ENCODE results near the gene SPATA6L.
A peak's percentile ranks its signal among the peaks of the same experiment; 100 is the strongest.

The SPATA6L gene

DNA sequence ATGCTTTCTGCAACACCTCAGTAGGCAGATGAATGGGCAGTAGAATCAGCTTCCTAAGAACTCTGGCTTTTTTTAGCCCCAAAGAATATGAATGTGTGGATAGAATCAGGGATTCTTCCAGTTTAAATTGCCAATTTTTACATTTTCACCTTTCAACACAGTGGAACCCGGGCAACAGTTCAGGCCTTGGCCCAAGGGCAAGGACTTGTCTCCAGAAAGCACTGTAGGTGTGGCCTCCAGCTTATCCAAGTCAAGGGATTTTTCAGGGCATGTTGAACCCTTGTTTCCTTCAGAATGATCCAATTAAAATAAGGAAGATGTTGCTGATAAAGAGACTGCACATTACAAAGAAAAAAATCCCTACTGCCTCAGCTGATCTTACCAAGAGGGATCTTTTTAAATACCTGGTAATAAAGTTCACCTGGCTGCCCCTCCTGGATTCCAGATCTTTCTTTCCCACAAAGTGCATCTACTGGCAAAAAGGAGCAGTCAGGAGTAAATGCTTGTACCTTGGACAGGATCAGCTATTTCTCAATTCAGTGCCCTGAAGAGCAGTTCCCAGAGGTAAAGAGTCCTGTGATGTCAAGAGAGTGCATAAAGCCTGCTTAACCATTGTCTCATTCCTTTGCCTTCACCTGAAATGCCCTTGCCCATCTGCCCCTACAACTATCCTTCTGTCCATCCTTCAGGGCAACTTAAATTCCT lies 84.3 kb downstream of the SPATA6L start:
- DNase-seq: no peak

DNA sequence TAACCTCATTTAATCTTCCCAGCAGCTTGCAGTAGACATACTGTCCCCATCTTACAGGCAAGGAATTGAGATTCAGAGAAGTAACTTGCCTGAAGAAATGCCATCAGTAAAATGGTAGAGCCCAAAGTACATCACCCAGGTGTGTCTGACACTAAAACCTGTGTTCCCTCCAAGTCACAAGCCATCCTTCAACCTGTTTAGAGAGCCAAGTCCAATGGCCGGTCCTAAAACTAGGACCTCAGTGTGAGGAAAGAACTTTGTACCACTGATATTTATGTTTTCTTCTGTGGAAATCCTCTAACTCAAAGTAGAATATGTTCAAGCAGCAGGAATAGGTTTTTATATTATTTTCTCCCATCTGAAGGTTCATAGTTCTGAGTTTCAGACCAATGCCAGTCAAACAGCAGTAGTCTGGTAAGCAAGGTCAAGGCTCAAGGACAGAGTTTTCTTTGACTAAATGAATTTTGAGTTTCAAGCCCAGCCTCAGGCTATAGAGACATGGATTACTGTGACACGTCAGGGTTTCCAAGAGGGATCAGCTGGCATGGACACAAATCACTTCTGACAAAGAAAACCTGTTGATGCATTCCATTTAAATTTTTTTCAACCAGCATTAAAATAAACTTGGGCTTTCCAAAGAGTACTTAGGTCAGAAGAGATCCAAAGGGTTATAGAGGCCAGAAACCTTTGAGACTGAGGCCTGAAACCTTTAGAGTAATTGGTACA lies 85.1 kb downstream of the SPATA6L start:
- DNase-seq: no peak

DNA sequence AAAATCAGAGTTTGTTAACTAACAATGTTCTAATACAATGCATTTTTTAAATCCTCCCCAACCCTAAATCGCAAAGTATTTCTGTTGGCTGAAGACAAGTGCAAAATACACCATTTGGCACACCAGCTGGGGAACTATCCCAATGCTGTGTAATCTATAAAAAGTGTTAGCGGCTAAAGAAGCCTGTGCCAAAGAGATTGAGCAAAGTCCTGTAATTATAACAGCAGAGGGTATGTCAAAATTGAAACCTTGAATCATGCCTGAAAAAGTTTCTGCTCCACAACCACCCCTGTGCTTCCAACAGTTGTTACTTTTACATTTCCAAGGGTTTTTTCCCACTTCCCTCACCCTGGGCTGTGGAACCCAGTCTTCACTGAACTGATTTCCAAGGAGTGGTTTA lies 87.3 kb downstream of the SPATA6L start:
- DNase-seq: no peak

GRCh38 chr9:4576448-4576847 lies 89.8 kb downstream of the SPATA6L start:
- no peak for DNase-seq

- DNase-seq: no peak
Observed at GRCh38 chr9:4575997-4576396, 90.3 kb downstream of the SPATA6L start.

DNA sequence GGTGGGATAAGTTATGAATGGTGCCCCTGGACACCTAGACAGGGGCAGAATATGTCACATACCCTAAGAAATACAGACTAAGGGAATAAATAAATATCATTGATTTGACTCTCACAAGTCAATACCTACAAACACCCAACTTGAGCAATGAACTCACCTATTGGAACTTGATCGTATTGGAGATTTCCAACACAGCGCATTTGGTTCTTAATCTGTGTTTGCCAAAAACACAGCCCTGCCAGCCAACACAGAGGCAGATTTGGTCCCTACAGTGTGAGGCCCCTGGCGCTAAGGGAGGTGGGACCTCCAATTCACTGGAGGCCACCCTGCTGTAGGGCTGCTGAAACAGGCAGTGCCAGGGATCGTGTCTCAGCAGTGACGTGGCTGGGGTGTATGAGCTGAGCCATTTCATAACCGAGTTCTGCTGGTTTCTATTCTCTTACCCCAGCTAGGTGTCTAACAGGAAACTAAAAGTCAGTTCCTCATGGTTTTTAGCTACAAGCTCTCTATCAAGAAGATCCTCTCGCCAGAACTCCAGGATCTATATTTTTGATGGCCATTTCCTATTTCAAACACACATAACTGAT lies 91.5 kb downstream of the SPATA6L start:
- DNase-seq: no peak

GRCh38 chr9:4573634-4574389 lies 92.5 kb downstream of the SPATA6L start:
- no peak for DNase-seq

- no peak for DNase-seq
Observed at GRCh38 chr9:4573176-4573575, 93.1 kb downstream of the SPATA6L start.

DNA sequence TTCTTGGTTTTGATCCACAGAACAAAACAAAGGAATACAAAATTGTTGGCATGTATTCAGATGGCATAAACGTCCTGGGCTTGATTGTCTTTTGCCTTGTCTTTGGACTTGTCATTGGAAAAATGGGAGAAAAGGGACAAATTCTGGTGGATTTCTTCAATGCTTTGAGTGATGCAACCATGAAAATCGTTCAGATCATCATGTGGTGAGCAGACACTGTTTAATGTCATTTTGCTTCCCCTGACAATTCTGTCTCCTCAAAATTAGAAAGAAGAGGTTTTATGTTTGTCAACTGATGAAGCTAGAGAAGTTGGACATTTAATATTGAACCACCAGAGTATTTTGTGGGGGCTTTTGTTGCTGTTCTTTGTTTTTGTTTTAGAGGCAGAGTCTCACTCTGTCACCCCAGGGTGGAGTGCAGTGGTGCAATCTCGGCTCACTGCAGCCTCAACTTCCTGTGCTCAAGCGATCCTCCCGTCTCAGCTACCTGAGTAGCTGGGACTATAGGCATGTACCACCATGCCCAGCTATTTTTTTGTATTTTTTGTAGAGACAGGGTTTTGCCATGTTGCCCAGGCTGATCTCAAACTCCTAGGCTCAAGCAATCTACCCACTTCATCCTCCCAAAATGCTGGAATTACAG lies 94.0 kb downstream of the SPATA6L start:
- DNase-seq: peak; percentile 44

DNA sequence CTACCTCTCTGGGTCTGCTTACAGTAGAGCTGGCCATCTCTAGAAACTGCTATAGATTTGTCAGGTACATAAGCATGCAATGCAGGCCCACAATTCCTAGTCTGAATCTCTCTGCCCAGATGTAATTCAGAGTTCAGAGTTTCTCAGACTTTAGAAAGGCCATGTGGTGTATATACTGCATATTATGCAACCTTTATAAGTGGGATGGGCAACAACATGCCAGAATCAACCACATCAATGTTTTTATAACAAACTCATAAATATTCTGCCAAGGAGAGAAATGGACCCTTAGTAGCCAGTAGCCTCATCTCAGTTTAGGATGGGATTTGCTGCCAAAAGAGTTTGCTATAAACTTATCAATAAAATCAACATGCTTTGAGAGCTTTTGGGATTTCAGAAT lies 97.2 kb downstream of the SPATA6L start:
- DNase-seq: no peak

- DNase-seq: no peak
Observed at GRCh38 chr9:4567601-4568000, 98.7 kb downstream of the SPATA6L start.

- DNase-seq: no peak
Observed at GRCh38 chr9:4566806-4567205, 99.5 kb downstream of the SPATA6L start.

DNA sequence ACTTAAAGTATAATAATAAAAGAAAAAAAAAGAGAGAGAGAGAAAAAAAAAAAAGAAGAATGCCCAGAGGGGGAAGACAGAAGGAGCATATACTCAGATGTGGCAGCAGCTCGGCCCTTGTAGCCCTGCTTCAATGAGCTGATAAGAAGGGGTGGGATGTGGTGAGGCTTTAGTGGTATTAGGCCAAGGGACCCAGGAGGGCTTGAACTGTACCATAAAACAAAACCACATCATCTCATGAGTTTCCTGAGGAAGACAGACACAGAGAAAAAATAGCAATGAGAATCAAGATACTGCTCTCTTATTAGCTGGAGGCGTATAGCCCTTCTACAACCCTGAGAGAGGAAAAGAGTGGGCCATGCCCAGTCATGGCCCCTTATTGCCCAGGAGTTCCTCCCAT lies 103.2 kb downstream of the SPATA6L start:
- DNase-seq: no peak

GRCh38 chr9:4559261-4560182 lies 106.8 kb downstream of the SPATA6L start:
- DNase-seq: no peak

GRCh38 chr9:4558371-4558998 lies 107.8 kb downstream of the SPATA6L start:
- DNase-seq: no peak

DNA sequence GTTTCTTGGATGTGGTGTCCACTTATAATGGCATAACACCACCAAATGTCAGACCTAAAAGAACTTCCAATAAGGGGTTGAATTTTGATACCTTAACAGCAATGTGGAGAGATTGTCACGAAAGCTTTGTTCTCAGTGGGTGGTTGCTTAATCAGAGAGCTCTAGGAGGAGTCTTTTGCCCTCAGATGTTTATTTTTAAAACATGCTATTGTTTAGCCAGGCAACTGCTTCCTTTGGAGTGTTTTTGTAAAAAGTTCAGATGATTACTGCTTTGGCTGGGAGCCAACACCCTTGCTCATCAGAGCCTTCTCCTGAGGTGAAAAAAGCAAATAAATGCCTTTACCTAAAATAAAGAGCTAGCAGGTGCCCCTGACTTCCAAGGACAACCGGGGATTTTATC lies 111.0 kb downstream of the SPATA6L start:
- DNase-seq: peak; percentile 46

DNA sequence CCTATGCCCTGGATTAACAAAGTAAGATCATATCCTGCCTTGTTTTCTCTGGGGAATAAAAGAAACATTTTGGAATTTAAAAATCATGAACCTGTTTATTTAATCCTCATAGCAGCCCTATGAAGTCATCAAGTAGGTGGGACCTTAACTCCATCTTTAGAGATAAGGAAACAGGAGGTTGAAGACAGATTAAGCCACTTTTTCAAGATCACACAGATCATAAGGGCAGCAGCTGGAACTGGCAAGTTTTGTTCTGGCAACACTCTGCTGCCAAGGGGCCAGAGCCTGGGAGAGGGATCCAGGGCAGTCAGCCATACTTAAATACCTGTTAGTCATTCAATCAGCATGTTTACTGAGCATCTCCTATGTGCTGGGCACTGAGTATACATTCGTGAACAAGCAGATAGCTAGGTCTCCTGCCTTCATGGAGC lies 112.3 kb downstream of the SPATA6L start:
- no peak for DNase-seq

DNA sequence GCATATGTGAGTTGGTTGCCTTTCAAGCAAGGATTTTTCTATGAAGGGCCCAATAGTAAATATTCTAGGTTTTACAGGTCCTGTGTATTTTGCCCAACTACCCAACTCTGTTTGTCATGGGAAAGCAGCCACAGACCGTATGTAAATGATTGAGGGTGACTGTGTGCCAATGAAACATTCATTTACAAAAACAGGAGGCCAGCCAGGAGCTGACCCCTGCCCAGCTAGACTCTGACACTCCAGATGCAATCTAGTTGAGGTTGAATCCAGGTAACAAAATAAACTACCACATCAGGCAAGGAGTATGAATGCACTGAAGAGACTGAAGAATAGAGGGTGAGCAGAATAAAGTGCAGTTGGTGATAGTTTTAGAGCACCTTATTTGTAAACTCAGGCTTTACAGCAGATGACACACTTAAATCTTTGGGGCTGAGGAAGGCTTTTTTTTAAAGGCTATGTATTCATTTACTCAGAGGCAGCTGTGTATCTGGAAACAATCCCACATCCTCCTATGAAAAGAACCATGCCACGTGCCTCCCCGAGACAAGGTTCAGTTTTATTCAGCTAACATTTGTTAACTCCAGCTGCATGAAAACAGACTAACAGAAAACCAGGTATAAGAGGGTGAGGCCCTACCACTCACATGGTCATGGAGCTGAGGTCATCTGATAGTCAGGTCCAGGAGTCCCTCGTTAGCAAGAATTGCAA lies 115.3 kb downstream of the SPATA6L start:
- no peak for DNase-seq

- no peak for DNase-seq
Observed at GRCh38 chr9:4549751-4550295, 116.5 kb downstream of the SPATA6L start.

All from CD4-positive, alpha-beta T cell treated with Interleukin-6 for 4 hours (primary cell).